Fibroblast of pulmonary artery (primary cell): Measurements from ENCODE around the gene GTF2F1.

ENCODE experiments used
- DNase-seq: peaks from one replicate; pipeline ENCODE4 v3.0.0-alpha.2; 2010; ENCODE audit warnings: low read depth
- H3K4me3 ChIP-seq: replicated peaks from 2 replicates; pipeline ENCODE4 v1.5.1; 2011; ENCODE audit warnings: low read depth, mild to moderate bottlenecking, control low read depth, low read length, moderate library complexity
- TF ChIP-seq, protein P1 (sequence below): IDR thresholded peaks from 2 replicates; pipeline ENCODE4 v1.5.1; 2011; ENCODE audit warnings: mild to moderate bottlenecking, control low read depth, low read length, inconsistent platforms; ENCODE audit errors: missing control alignments

Gene GTF2F1

DNA sequence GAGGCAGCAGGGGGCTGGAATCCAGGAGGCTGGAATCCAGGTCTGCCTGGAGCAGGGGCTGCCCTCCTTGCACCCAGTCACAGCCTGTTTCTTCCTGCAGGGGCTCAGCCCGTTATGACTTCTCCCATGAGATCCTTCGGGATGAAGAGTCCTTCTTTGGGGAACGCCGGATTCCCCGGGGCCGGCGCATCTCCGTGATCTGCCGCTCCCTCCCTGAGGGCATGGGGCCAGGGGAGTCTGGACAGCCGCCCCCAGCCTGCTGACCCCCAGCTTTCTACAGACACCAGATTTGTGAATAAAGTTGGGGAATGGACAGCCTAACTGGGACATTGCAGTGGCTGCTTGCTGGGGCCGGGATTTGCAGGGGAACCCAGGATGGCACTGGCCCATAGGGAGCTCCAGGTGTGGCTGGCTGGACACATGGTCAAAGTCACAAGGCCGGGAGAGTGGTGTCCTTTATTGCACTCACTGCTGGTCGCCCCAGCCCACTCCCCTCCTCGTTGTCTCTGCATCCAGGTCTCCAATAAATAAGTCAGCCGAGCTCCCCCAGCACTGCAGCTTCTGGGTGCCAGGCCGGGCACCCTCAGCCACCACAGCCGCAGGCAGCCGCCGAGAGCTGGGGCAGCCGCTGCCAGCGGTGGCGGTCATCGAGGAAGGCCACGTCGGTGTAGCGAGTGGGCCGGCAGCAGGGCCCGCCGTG is 18.1 kb downstream of the GTF2F1 start:
- H3K4me3 ChIP-seq: no peak overlapping the region
- TF ChIP-seq, protein P1, sequence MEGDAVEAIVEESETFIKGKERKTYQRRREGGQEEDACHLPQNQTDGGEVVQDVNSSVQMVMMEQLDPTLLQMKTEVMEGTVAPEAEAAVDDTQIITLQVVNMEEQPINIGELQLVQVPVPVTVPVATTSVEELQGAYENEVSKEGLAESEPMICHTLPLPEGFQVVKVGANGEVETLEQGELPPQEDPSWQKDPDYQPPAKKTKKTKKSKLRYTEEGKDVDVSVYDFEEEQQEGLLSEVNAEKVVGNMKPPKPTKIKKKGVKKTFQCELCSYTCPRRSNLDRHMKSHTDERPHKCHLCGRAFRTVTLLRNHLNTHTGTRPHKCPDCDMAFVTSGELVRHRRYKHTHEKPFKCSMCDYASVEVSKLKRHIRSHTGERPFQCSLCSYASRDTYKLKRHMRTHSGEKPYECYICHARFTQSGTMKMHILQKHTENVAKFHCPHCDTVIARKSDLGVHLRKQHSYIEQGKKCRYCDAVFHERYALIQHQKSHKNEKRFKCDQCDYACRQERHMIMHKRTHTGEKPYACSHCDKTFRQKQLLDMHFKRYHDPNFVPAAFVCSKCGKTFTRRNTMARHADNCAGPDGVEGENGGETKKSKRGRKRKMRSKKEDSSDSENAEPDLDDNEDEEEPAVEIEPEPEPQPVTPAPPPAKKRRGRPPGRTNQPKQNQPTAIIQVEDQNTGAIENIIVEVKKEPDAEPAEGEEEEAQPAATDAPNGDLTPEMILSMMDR: no peak
- DNase-seq: no peak

DNA sequence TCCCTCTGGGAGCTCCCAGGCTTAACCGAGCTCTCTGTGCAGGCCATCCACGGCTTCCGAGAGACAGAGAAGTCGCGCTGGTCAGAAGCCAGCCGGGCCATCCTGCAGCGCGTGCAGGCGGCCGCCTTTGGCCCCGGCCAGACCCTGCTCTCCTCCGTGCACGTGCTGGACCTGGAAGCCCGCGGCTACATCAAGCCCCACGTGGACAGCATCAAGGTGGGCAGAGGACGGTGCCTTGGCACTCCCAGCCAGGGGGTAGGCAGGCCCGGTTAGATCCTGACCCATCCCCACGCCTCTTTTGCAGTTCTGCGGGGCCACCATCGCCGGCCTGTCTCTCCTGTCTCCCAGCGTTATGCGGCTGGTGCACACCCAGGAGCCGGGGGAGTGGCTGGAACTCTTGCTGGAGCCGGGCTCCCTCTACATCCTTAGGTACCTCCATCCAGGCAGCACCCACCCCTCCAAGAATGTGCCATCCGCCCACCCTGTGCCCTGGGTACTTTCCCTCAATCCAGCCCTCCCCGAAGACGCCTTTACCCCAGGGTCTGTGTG is 18.7 kb downstream of the GTF2F1 start:
- TF ChIP-seq, protein P1: no peak
- no peak for DNase-seq
- no peak overlapping the region for H3K4me3 ChIP-seq

DNA sequence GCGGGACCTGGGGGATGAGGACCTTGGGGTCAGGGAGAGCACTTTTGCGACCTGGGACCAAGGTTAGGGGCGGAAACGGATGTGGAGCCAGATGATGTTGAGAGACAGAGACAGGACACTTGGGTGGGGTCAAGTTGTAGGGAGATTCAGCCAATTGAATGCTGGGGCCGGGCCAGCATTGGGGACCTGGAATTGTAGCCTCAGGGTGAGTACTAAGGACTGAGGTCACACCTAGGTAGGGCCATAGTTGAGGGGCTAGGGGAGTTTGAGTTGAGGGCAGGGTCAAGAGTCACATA is 19.2 kb downstream of the GTF2F1 start:
- peak overlapping the region; percentile 49 for H3K4me3 ChIP-seq
- TF ChIP-seq, protein P1: no peak
- no peak for DNase-seq

DNA sequence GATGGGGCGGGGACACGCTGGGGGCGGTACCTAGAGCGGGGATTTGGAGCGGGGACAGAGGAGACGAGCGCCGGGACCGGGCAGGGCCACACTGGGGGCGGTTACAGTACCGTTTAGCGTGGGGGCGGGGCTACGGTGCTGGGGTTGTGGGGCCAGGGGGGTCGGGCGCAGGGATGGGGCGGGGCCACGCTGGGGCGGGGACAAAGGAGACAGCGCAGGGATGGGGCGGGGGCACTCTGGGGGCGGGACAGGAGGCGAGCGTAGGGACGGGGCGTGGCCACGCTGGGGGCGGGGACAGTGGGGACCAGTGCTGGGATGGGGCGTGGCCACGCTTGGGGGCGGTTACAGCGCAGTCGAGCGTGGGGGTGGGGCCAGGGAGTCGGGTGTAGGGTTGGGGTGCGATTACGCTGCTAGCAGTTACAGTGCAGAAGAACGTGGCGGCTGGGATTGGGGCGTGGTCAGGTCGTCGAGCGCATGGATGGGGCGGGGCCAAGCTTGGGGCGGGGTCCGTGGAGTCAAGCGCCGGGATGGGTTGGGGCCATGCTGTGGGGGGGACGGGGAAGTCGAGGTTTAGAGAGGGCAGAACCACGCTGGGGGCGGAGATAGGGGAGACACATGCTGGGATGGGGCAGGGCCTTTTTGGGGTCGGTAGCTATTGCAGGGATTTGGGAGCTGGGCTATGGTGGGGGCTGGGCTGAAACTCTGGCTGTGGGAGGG is 19.7 kb downstream of the GTF2F1 start:
- peak overlapping the region; percentile 79 for H3K4me3 ChIP-seq
- DNase-seq: peak; percentile 99
- TF ChIP-seq, protein P1: no peak

DNA sequence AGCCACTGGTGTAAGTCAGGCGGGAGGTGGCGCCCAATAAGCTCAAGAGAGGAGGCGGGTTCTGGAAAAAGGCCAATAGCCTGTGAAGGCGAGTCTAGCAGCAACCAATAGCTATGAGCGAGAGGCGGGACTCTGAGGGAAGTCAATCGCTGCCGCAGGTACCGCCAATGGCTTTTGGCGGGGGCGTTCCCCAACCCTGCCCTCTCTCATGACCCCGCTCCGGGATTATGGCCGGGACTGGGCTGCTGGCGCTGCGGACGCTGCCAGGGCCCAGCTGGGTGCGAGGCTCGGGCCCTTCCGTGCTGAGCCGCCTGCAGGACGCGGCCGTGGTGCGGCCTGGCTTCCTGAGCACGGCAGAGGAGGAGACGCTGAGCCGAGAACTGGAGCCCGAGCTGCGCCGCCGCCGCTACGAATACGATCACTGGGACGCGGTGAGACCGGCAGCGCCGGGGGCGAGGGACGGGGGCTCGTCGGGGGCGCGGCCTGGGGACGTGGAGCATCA is 20.3 kb downstream of the GTF2F1 start, which contains the start of gene ALKBH7:
TSS of gene ALKBH7 (plus strand) at position 201 of the 502 bp plus-strand sequence. CDS start at position 228, 27 bp downstream.
- TF ChIP-seq, protein P1: no peak
- peak; percentile 100 for DNase-seq
- peak within 1 kb of the TSS; percentile 79 for H3K4me3 ChIP-seq

DNA sequence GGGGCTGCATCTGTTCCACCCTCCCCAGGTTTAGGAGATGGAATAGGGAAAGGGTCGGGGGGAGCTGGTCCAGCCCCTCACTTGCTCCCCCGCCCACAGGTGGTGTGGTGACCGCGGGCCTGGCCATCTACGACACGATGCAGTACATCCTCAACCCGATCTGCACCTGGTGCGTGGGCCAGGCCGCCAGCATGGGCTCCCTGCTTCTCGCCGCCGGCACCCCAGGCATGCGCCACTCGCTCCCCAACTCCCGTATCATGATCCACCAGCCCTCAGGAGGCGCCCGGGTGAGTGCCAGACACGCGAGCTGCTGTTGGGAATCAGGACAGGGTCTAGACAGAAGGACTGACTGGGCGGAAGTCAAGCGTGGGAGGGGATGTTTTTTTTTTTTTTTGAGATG is 28.6 kb downstream of the GTF2F1 start:
- no peak overlapping the region for H3K4me3 ChIP-seq
- TF ChIP-seq, protein P1: no peak
- no peak for DNase-seq
